K562 (cell line): ENCODE results near the gene RNF19B. TPM values are rescaled to one million over a fixed set of nuclear protein-coding genes. Genes with fewer than 3 reads are reported as not detected.

ENCODE experiments used
- EHMT2 ChIP-seq: fragments of 450-650 bp; IDR thresholded peaks from 2 replicates; pipeline ENCODE4 v1.6.1; 2018; ENCODE audit warnings: antibody characterized with exemption
- ELF1 ChIP-seq: fragments of 200-800 bp; sonication (Bioruptor generic); IDR thresholded peaks from 2 replicates; pipeline ENCODE4 v1.6.1; 2016; ENCODE audit warnings: missing genetic modification characterization, missing compliant biosample characterization
- HMG20B ChIP-seq: fragments of 250-450 bp; sonication (Bioruptor Pico); IDR thresholded peaks from 2 replicates; pipeline ENCODE4 v1.5.0; 2021; ENCODE audit warnings: mild to moderate bottlenecking
- PHF20 ChIP-seq: fragments of 450-650 bp; IDR thresholded peaks from 2 replicates; pipeline ENCODE4 v1.6.1; 2018; ENCODE audit not compliant: partially characterized antibody
- PKNOX1 ChIP-seq: fragments of 450-650 bp; IDR thresholded peaks from 2 replicates; pipeline ENCODE4 v1.6.1; 2016
- PRDM10 ChIP-seq: fragments of 450-650 bp; IDR thresholded peaks from 2 replicates; pipeline ENCODE4 v1.6.1; 2018; ENCODE audit not compliant: partially characterized antibody
- SMC3 ChIP-seq: conservative IDR thresholded peaks from 2 replicates; pipeline ENCODE4 v1.6.1; 2011; ENCODE audit warnings: low read depth, low read length, improper control_type of control experiment; ENCODE audit not compliant: insufficient read depth
- STAT6 ChIP-seq: sonication (generic); formaldehyde crosslinking; IDR thresholded peaks from 2 replicates; pipeline ENCODE4 v1.8.1; 2023; ENCODE audit warnings: mild to moderate bottlenecking, missing genetic modification reagents
- THAP12 ChIP-seq: fragments of 250-450 bp; sonication (Bioruptor Pico); IDR thresholded peaks from 2 replicates; pipeline ENCODE4 v1.9.0; 2021; ENCODE audit warnings: mild to moderate bottlenecking, inconsistent platforms
- USF2 ChIP-seq: sonication (generic); formaldehyde crosslinking; IDR thresholded peaks from 2 replicates; pipeline ENCODE4 v1.5.0; 2020; ENCODE audit warnings: missing genetic modification reagents
- ZNF512 ChIP-seq: IDR thresholded peaks from 2 replicates; pipeline ENCODE4 v1.6.1; 2016; ENCODE audit warnings: missing genetic modification characterization, missing compliant biosample characterization
- ZNF695 ChIP-seq: fragments of 450-650 bp; formaldehyde crosslinking; IDR thresholded peaks from 2 replicates; pipeline ENCODE4 v1.4.0; 2020; ENCODE audit warnings: mild to moderate bottlenecking, moderate library complexity
- ZNF785 ChIP-seq: fragments of 250-450 bp; sonication (Bioruptor Pico); IDR thresholded peaks from 2 replicates; pipeline ENCODE4 v1.4.0; 2020; ENCODE audit warnings: mild to moderate bottlenecking
- polyA plus RNA-seq, 8 experiments: library from polyadenylated mRNA; depleted of rRNA in 4 of 8; stranded (reverse) in 5 of 8; unstranded in 3 of 8; fragments of >200 nt; fragmentation: Nextera tagmentation in 2 of 8; fragmentation: Illumina TruSeq in 1 of 8; extraction: Ambion mirVana in 2 of 8; extraction: Trizol in 1 of 8; gene quantifications; 2 replicates each; pipeline versions ENCODE4 v1.2.1 to v1.2.3, GENCODE V29; 2011 to 2014; ENCODE audit warnings: inconsistent platforms in 1 of 8, missing spikeins in 1 of 8
- total RNA-seq, 7 experiments: library from RNA; depleted of rRNA in 6 of 7; stranded (reverse); fragments of >200 nt in 6 of 7; fragmentation: Illumina TruSeq in 2 of 7; extraction: Trizol in 2 of 7; gene quantifications; 2 replicates each; pipeline versions ENCODE4 v1.2.1 to v1.2.3, GENCODE V29; 2011 to 2021; ENCODE audit warnings: low replicate concordance in 1 of 7

RNF19B gene
- total and polyA plus RNA-seq, 9 of the 15 experiments (the other 6 are each of a cell fraction or from before 2014, with no cell fraction given): 2.6 to 14.9 (median 10.1) TPM

GRCh38 chr1:32989160-32990050 is 24.8 kb upstream of the RNF19B start (continued):
- no peak for TF ChIP-seq PRDM10
- peak; percentile 81; the same call in 1 of the 2 replicates for TF ChIP-seq EHMT2
- no peak for TF ChIP-seq PHF20
- no peak for TF ChIP-seq USF2
- no peak for TF ChIP-seq ZNF695
- TF ChIP-seq HMG20B (CRISPR knock-in tag): no peak
- TF ChIP-seq PKNOX1: no peak
- no peak for TF ChIP-seq SMC3
- TF ChIP-seq ZNF785 (CRISPR knock-in tag): no peak
- no peak for TF ChIP-seq STAT6
- TF ChIP-seq ZNF512 (tag): peak; percentile 79; the same call in 1 of the 2 replicates
- TF ChIP-seq ELF1 (tag): 0 out of 2 replicates have a peak, but pooled peaks have one; percentile 13
- TF ChIP-seq THAP12: no peak
